Measurements from ENCODE around the gene MICA. TPM values are rescaled to one million over a fixed set of nuclear protein-coding genes. Genes with fewer than 3 reads are reported as not detected.
"Not testable (repeated sequence)": the region's sequence is repeated elsewhere in the genome, so short reads cannot be mapped to it uniquely, and the experiment has no call there.

The MICA gene
- total RNA-seq, 1 experiment from 2014 or later = 31.0 TPM

DNA sequence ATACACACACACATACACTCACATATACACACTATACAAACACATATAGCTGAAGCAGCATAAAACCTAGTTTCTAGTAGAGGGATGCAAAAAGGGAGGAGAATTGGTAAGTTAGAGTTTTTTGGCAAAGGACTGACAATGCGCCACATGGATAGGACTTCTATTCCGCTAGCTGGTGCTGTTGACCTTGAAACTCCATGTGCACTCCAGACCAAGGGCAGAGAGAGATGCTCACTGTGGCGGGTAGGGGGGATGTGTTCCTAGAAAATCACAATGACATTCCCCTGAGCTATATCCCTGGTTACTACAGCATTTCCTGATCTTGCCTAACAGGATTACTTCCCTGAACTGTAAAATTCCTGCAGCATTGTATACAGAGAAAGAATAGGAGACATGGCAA lies 19.2 kb downstream of the MICA start:
- H3K9me3 ChIP-seq = no peaks in the 10 kb centered on the region
- H3K27me3 ChIP-seq = no peaks in the 10 kb centered on the region
- no peak overlapping the region for H3K4me3 ChIP-seq
- DNase-seq = no peak
- no peaks in the 10 kb centered on the region for H3K36me3 ChIP-seq

DNA sequence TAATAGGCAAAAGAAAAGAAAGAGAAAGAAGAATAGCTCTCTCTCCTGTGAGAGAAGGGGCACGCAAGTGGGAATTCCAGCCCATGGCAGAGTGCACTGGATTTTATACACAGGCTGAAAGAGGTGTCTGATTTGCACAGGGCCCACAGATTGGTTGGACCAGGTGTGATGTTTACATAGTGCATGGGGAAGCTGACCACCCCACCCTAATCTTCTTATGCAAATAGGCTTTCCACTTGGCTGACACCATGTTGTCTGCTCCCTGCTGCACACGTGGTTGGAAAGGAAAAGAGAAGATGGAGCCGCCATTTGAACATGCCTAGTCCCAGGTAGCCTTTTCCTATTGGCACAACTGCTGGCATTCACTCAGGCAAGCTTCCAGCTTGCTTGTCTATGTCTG lies 20.2 kb downstream of the MICA start:
- no peaks in the 10 kb centered on the region for H3K27me3 ChIP-seq
- H3K9me3 ChIP-seq = no peaks in the 10 kb centered on the region
- no peak overlapping the region for H3K4me3 ChIP-seq
- no peak for DNase-seq
- H3K36me3 ChIP-seq = no peaks in the 10 kb centered on the region

DNA sequence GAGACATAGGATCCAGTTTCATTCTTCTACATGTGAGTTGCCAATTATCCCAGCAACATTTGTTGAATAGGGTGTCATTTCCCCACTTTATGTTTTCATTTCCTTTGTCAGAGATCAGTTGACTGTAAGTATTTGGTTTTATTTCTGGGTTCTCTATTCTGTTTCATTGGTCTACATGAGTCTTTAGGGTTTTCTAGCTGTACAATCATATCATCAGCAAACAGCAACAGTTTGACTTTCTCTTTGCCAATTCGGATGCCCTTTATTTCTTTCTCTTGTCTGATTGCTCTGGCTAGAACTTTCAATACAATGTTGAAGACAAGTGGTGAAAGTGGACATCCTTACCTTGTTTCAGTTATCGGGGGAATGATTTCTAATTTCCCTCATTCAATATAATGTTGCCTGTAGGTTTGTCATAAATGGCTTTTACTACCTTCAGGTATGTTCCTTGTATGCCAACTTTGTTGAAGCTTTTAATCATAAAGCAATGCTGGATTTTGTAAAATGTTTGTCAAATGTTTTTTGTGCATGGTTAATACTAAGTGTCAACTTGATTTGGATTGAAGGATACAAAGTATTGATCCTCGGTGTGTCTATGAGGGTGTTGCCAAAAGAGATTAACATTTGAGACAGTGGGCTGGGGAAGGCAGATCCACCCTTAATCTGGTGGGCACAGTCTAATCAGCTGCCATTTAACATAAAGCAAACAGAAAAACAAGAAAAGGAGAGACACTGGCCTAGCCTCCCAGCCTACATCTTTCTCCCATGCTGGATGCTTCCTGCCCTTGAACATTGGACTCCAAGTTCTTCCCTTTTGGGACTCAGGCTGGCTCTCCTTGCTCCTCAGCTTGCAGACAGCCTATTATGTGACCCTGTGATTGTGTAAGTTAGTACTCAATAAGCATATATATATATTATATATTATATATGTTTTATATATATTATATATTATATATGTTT lies 23.3 kb downstream of the MICA start:
- Histone ChIP-seq H3K36me3 (no peaks in the 10 kb centered on the region), H3K9me3 (no peaks in the 10 kb centered on the region; the same call in 1 of the 2 replicates), H3K4me3 (no peak overlapping the region), H3K27me3 (no peaks in the 10 kb centered on the region)
- DNase-seq = no peak

DNA sequence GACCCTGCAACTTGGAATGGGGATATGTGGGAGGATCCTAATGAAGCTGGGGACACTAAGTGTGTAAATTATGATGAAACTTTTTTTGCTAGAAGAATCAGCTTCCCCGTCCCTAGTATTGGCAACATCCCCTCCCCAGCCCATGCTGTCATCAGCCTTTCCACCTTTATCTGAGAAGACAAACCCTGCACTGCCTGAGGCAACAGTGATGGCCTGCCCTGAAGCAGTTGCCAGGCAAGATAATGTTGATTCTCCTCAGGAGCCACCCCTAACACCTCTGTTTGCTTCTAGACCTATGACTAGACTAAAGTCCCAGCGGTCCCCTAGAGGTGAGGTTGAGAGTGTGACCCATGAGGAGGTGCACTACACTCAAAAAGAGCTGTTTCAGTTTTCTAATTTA lies 27.1 kb downstream of the MICA start:
- DNase-seq = no peak
- Histone ChIP-seq H3K4me3 (no peak overlapping the region), H3K9me3 (no peaks in the 10 kb centered on the region; the same call in 1 of the 2 replicates), H3K36me3 (no peaks in the 10 kb centered on the region), H3K27me3 (no peaks in the 10 kb centered on the region)

DNA sequence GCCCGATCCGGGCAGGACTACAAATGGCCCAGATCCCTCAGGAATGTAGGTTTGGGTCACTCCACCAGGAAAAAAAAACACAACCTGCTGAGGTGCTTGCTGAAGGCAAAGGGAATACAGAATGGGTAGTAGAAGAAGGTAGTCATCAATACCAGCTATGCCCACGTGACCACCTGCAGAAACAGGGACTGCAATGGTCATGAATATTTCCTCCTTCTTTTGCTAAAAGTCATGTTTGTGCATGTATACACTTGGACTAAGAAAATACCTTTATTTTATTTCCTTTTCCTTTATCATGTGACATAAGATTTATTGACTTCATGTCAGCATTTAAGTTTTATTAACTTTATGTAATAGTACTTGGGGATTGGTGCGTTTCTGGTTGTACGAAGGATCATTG lies 31.7 kb downstream of the MICA start:
- not testable (repeated sequence) for H3K4me3 ChIP-seq, H3K27me3 ChIP-seq, DNase-seq, H3K9me3 ChIP-seq, H3K36me3 ChIP-seq

GRCh38 chr6:31438222-31438621 lies 34.8 kb downstream of the MICA start:
- H3K27me3 ChIP-seq = no peaks in the 10 kb centered on the region
- H3K4me3 ChIP-seq = no peak overlapping the region
- no peaks in the 10 kb centered on the region for H3K36me3 ChIP-seq
- no peak for DNase-seq
- H3K9me3 ChIP-seq = no peaks in the 10 kb centered on the region; the same call in 1 of the 2 replicates

- Histone ChIP-seq H3K36me3 (no peaks in the 10 kb centered on the region), H3K4me3 (no peak overlapping the region), H3K9me3 (no peaks in the 10 kb centered on the region; the same call in 1 of the 2 replicates), H3K27me3 (no peaks in the 10 kb centered on the region)
- DNase-seq = no peak
Observed at GRCh38 chr6:31438677-31439076, 35.3 kb downstream of the MICA start.

DNA sequence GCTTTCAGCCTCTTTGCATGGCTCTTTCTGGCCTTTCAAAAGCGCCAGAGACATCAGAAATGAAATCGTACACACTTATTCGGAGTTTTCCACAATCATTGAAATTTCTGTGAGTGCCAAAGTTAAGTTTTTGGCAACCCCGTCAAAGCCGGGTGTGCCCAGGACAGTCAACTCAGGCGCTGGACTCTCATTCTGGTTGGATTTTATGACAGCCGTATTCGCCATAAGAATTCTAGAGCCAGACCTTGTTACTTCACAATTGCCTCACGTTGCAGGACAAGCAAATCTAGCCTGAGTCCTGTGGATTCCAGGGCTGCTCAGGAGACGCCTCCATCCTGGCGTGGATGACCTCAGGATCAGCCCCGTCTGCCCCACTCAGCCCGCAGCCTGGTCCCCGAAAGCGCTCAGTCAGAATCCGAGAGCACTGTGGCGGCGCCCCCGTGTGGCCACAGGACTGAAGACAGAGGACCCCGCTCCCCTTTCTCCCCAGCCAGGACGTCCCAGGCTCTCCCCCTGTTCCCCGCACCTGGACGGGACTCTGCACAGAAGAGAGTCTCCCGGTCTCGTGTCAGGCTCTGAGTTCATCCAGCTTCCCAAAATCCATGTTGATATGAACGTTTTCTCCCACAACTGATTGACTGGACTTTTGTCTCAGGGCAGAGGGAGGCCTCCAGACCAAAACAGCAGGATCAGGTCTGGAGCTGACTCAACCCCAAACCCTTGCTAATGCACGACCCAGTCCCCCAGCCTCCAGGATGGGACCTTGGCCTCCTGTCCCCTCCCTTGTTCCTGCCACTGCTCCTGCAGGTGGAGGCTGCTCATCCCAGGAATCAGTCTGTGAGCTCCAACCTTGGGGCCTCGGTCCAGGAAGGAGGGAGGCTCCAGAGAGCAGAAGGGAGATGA lies 38.2 kb downstream of the MICA start:
- no peak overlapping the region for H3K4me3 ChIP-seq
- peak; percentile 67 for DNase-seq
- no peaks in the 10 kb centered on the region for H3K27me3 ChIP-seq
- no peaks in the 10 kb centered on the region; the same call in 1 of the 2 replicates for H3K9me3 ChIP-seq
- H3K36me3 ChIP-seq = no peaks in the 10 kb centered on the region

GRCh38 chr6:31446481-31446880 lies 43.1 kb downstream of the MICA start:
- no peaks in the 10 kb centered on the region for H3K36me3 ChIP-seq
- no peak overlapping the region for H3K4me3 ChIP-seq
- no peak for DNase-seq
- no peaks in the 10 kb centered on the region for H3K27me3 ChIP-seq
- no peaks in the 10 kb centered on the region for H3K9me3 ChIP-seq

DNA sequence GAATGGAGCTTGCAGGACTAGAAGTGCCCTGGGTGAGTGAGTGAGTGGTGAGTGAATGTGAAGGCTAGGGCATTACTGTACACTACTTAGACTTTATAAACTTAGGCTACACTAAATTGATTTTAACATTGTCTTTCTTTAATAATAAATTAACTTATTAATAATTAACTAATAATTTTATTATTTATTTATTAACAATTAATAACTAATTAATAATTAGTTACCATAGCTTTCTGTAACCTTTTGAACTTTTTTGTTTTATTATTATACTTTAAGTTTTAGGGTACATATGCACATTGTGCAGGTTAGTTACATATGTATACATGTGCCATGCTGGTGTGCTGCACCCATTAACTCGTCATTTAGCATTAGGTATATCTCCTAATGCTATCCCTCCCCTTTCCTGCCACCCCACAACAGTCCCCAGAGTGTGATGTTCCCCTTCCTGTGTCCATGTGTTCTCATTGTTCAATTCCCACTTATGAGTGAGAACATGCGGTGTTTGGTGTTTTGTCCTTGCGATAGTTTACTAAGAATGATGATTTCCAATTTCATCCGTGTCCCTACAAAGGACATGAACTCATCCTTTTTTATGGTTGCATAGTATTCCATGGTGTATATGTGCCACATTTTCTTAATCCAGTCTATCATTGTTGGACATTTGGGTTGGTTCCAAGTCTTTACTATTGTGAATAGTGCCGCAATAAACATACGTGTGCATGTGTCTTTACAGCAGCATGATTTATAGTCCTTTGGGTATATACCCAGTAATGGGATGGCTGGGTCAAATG lies 43.8 kb downstream of the MICA start:
- H3K27me3 ChIP-seq, H3K4me3 ChIP-seq, H3K36me3 ChIP-seq, H3K9me3 ChIP-seq, DNase-seq: not testable (repeated sequence)

- Histone ChIP-seq H3K4me3 (no peak overlapping the region), H3K9me3 (no peaks in the 10 kb centered on the region), H3K27me3 (no peaks in the 10 kb centered on the region), H3K36me3 (no peaks in the 10 kb centered on the region)
- no peak for DNase-seq
Observed at GRCh38 chr6:31450751-31451150, 47.4 kb downstream of the MICA start.

GRCh38 chr6:31452859-31453258 lies 49.5 kb downstream of the MICA start:
- no peaks in the 10 kb centered on the region for H3K27me3 ChIP-seq
- no peak for DNase-seq
- H3K9me3 ChIP-seq = no peaks in the 10 kb centered on the region
- H3K4me3 ChIP-seq = no peak overlapping the region
- H3K36me3 ChIP-seq = no peaks in the 10 kb centered on the region

DNA sequence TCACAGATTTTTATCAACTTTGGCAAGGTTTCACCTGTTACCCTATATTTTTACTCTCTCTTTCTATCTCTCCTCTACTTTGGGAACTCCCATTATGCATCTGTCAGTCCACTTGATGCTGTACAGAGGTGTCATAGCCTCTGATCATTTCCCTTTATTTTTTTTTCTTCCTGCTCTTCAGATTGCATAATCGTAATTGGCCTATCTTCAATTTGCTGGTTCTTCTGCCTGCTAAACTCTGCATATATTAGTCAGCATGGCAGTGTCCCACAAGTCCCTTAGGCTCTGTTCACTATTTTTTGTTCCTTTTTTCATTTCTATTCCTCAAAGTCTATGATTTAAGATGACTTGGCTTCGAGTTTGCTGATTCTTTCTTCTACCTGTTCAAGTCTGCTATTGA lies 49.9 kb downstream of the MICA start:
- H3K4me3 ChIP-seq = no peak overlapping the region
- H3K27me3 ChIP-seq = no peaks in the 10 kb centered on the region
- no peaks in the 10 kb centered on the region for H3K36me3 ChIP-seq
- no peaks in the 10 kb centered on the region for H3K9me3 ChIP-seq
- no peak for DNase-seq

- H3K4me3 ChIP-seq, H3K36me3 ChIP-seq, H3K27me3 ChIP-seq, DNase-seq, H3K9me3 ChIP-seq: not testable (repeated sequence)
Observed at GRCh38 chr6:31459864-31460263, 56.5 kb downstream of the MICA start.

DNA sequence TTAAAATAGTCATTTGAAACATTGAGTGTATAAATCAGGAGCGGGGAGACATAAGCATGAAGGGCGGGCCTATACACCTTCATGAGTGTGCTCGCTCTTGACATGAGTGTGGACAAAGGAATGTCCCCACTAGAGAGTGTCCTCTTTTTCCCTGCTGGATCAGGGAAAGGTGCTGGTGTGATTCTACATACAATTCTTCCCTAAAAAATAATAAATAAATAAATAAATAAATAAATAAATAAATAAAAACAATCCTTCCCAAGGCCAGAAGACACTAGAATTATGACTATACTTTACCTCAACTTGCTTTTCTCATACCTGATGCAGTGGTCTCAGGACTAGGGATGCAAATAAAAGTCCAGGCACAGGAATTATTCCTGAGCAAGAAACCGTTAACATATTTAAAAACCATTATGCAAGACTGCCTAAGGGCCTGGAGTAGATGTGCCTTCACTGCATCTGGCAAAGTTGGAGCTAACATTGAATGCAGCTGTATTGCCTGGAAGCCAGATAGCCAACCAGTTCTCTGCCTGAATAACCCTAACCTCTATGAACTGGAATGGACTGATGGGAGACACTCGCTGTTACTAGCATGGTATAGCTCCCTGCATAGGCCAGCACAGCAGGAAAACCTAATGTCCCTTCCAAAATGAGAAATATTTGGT lies 57.1 kb downstream of the MICA start:
- H3K4me3 ChIP-seq = no peak overlapping the region
- no peak for DNase-seq
- no peaks in the 10 kb centered on the region for H3K36me3 ChIP-seq
- no peaks in the 10 kb centered on the region for H3K9me3 ChIP-seq
- H3K27me3 ChIP-seq = no peaks in the 10 kb centered on the region
